Bone marrow (tissue), 2 donors: Measurements from ENCODE around the gene WDR87.
"Not testable (repeated sequence)": the region's sequence is repeated elsewhere in the genome, so short reads cannot be mapped to it uniquely, and the experiment has no call there.

Experiments used
- DNase-seq, 2 donors: peaks; one replicate each; lab custom pipeline; 2025; lab: John Stamatoyannopoulos, UW

The WDR87 gene

GRCh38 chr19:37877147-37877546, 29.2 kb downstream of the WDR87 start:
- DNase-seq = no peak

DNA sequence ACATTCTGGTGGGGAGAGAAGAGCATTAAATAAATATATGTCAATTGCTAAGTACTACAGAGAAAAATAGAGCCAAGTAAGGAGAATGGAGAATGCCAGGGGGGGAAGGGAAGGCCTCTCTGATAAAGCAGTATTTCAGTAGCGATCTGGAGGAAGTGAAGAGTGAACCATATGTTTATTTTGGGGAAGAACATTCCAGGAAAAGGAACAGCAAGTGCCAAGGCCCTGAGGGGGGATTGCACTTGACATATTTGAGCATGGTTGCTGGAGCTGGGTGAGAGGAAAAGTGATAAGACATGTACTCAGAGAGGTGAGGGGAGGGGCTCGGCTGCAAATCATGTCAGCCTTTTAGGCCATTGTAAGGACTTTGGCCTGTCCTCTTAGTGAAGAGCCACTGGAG, 30.4 kb downstream of the WDR87 start:
- DNase-seq = no peak

GRCh38 chr19:37874784-37875183, 31.6 kb downstream of the WDR87 start:
- no peak for DNase-seq

- DNase-seq = no peak
These were observed 34.0 kb downstream of the WDR87 start for GRCh38 chr19:37872383-37872782.

DNA sequence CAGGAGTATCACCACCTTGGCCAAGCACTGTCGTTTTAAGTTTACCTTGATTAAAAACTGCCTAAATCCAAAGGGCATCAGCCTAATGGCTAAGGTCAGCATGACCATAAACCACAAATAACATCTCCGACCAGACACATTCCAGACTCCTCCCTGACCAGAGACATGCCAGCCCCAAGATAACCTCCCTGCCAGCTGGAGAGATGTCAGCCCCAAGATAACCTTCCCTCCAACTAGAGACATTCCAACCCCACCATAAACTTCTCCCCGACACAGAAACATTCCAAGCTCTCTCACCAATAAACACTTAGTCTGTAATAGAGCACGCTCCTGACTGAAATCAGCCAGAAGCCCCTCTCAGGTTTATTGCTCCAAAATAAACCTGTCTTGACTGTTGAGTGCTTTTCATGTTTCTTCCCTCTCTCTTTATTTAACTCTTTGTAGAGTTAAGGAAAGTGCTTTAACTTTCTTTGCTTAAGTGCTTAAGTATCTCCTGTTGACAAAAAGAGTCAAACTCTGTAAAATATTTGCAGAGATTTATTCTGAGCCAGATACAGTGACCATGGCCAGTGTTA, 36.5 kb downstream of the WDR87 start:
- no peak for DNase-seq

DNA sequence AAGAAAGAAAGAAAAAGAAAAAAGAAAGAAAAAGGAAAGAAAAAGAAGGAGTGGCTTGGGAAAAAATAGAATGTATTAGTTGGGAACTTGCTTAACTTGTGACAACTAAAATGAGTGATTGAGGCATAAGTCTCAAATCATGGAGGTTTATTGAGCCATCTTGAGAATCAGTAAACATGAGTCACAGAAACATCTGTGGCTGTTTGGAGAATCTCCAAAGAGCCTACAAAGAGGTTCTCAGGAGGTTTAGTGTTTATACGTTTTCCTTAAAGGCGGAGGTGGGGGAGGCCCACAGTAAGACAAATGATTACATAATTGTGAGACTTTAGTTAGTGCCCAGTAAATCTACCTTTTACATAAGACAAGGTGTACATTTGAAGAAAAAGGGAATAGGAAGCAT, 38.6 kb downstream of the WDR87 start:
- no peak for DNase-seq

DNA sequence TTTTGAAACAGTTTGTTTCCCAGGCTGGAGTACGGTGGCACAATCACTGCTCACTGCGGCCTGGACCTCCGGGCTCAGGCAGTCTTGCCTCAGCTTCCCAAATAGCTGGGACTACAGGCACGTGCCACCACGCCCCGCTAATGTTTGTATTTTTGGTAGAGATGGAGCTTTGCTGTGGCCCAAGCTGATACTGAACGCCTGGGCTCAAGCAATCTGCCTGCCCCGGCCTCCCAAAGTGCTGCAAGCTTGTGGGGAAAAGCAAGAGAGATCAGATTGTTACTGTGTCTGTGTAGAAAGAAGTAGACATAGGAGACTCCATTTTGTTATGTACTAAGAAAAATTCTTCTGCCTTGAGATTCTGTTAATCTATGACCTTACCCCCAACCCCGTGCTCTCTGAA, 40.5 kb downstream of the WDR87 start:
- DNase-seq = not testable (repeated sequence)

GRCh38 chr19:37864501-37864900, 41.9 kb downstream of the WDR87 start:
- DNase-seq = no peak

- DNase-seq = no peak
These were observed 51.3 kb downstream of the WDR87 start for GRCh38 chr19:37855098-37855497.

DNA sequence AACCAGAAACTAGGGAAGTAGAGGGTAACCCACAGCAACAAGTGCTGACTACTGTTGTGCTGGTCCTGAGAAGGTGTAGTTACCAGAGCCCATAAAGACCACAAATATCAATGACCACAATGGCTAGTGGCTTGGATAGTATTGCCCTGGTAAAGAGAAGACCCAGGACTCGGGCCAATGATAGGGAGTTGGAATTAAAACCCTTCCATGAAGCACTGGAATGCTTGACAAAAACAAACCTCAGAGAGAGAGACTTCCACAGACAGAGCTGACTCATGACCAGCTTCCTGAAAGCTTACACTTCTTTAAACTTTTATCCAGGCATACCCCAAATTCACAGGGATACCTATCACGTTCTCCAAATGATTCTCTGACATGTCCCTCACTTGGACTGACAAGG, 60.5 kb downstream of the WDR87 start:
- DNase-seq = no peak
